Parathyroid adenoma (tissue), 2 donors: Measurements from ENCODE around the gene CCDC152.

Source experiments
- H2AFZ ChIP-seq: fragments of 300-600 bp; sonication (generic); one replicate; pipeline ENCODE4 v1.7.0; 2017; ENCODE audit warnings: antibody characterized with exemption, mild to moderate bottlenecking
- H3K27ac ChIP-seq: fragments of 300-600 bp; sonication (generic); one replicate; pipeline ENCODE4 v1.7.0; 2017
- H3K27me3 ChIP-seq: fragments of 300-600 bp; sonication (generic); one replicate; pipeline ENCODE4 v1.7.0; 2017; ENCODE audit warnings: low read length; ENCODE audit not compliant: control insufficient read depth, insufficient read depth
- H3K36me3 ChIP-seq: fragments of 300-600 bp; sonication (generic); one replicate; pipeline ENCODE4 v1.7.0; 2017; ENCODE audit warnings: low read length; ENCODE audit not compliant: control insufficient read depth, insufficient read depth
- H3K4me1 ChIP-seq: fragments of 300-600 bp; sonication (generic); one replicate; pipeline ENCODE4 v1.7.0; 2017; ENCODE audit warnings: control low read depth
- H3K4me2 ChIP-seq: fragments of 300-600 bp; sonication (generic); one replicate; pipeline ENCODE4 v1.7.0; 2017; ENCODE audit warnings: low read length
- H3K4me3 ChIP-seq: fragments of 300-600 bp; sonication (generic); one replicate; pipeline ENCODE4 v1.7.0; 2017; ENCODE audit warnings: low read depth, low read length
- H3K79me2 ChIP-seq: fragments of 300-600 bp; sonication (generic); one replicate; pipeline ENCODE4 v1.7.0; 2017; ENCODE audit warnings: control low read depth
- H3K9ac ChIP-seq: fragments of 300-600 bp; sonication (generic); one replicate; pipeline ENCODE4 v1.7.0; 2017; ENCODE audit warnings: mild to moderate bottlenecking
- H3K9me3 ChIP-seq: fragments of 300-600 bp; sonication (generic); one replicate; pipeline ENCODE4 v1.7.0; 2017; ENCODE audit warnings: low read length; ENCODE audit not compliant: control insufficient read depth
- CTCF ChIP-seq: fragments of 300-600 bp; sonication (generic); IDR thresholded peaks from one replicate; pipeline ENCODE4 v1.7.0; 2017; ENCODE audit warnings: antibody characterized with exemption, mild to moderate bottlenecking
- donor health status: primary hyperparathyroidism.

CCDC152 gene

GRCh38 chr5:42770003-42770402 is 13.4 kb downstream of the CCDC152 start:
- no peaks in the 10 kb centered on the region for H3K4me1 ChIP-seq
- H3K79me2 ChIP-seq: no peaks in the 10 kb centered on the region
- no peaks in the 10 kb centered on the region for H3K36me3 ChIP-seq
- no peak for TF ChIP-seq CTCF
- H3K27me3 ChIP-seq: no peaks in the 10 kb centered on the region
- no peak overlapping the region for H3K27ac ChIP-seq
- no peak overlapping the region for H3K4me2 ChIP-seq
- no peak overlapping the region for H3K9ac ChIP-seq
- H2AFZ ChIP-seq: no peak overlapping the region
- H3K4me3 ChIP-seq: no peak overlapping the region
- H3K9me3 ChIP-seq: no peaks in the 10 kb centered on the region

- Histone ChIP-seq H3K79me2 (no peaks in the 10 kb centered on the region), H3K27me3 (no peaks in the 10 kb centered on the region), H3K27ac (no peak overlapping the region), H3K4me1 (no peaks in the 10 kb centered on the region), H3K9me3 (no peaks in the 10 kb centered on the region), H3K4me3 (no peak overlapping the region), H2AFZ (no peak overlapping the region), H3K4me2 (no peak overlapping the region), H3K36me3 (no peaks in the 10 kb centered on the region), H3K9ac (no peak overlapping the region)
- no peak for TF ChIP-seq CTCF
Measured at GRCh38 chr5:42772265-42772993, 15.8 kb downstream of the CCDC152 start.

GRCh38 chr5:42779083-42779482 is 22.5 kb downstream of the CCDC152 start:
- H3K4me2 ChIP-seq: no peak overlapping the region
- TF ChIP-seq CTCF: no peak
- no peaks in the 10 kb centered on the region for H3K27me3 ChIP-seq
- no peaks in the 10 kb centered on the region for H3K79me2 ChIP-seq
- H3K27ac ChIP-seq: no peak overlapping the region
- no peak overlapping the region for H3K4me3 ChIP-seq
- no peaks in the 10 kb centered on the region for H3K9me3 ChIP-seq
- H3K36me3 ChIP-seq: no peaks in the 10 kb centered on the region
- no peak overlapping the region for H2AFZ ChIP-seq
- no peak overlapping the region for H3K9ac ChIP-seq
- no peaks in the 10 kb centered on the region for H3K4me1 ChIP-seq

- H3K79me2 ChIP-seq: no peaks in the 10 kb centered on the region
- no peak for TF ChIP-seq CTCF
Measured at GRCh38 chr5:42781584-42781983, 25.0 kb downstream of the CCDC152 start.

GRCh38 chr5:42784132-42784531 is 27.5 kb downstream of the CCDC152 start:
- Histone ChIP-seq H3K36me3 (no peaks in the 10 kb centered on the region), H3K4me3 (no peak overlapping the region), H3K9ac (no peak overlapping the region), H3K79me2 (no peaks in the 10 kb centered on the region), H3K27me3 (no peaks in the 10 kb centered on the region), H3K27ac (no peak overlapping the region), H3K9me3 (no peaks in the 10 kb centered on the region), H2AFZ (no peak overlapping the region), H3K4me2 (no peak overlapping the region), H3K4me1 (no peaks in the 10 kb centered on the region)
- TF ChIP-seq CTCF: no peak

More at GRCh38 chr5:42781584-42781983, 25.0 kb downstream of the CCDC152 start:
- H2AFZ ChIP-seq: no peak overlapping the region
- H3K4me1 ChIP-seq: no peaks in the 10 kb centered on the region
- H3K4me2 ChIP-seq: no peak overlapping the region
- H3K9ac ChIP-seq: no peak overlapping the region
- H3K4me3 ChIP-seq: no peak overlapping the region
- no peak overlapping the region for H3K27ac ChIP-seq
- H3K36me3 ChIP-seq: no peaks in the 10 kb centered on the region
- no peaks in the 10 kb centered on the region for H3K9me3 ChIP-seq
- no peaks in the 10 kb centered on the region for H3K27me3 ChIP-seq
